Uterus (tissue), 4 donors: ENCODE results near the gene MRPL18. TPM values are rescaled to one million over a fixed set of nuclear protein-coding genes. Genes with fewer than 3 reads are reported as not detected.
"Not testable (repeated sequence)": the region's sequence is repeated elsewhere in the genome, so short reads cannot be mapped to it uniquely, and the experiment has no call there.

Experiments used
- DNase-seq, 2 donors: peaks; one replicate each; pipeline ENCODE4 v3.0.0-alpha.2; 2019 to 2020
- H3K27ac ChIP-seq, 2 donors: fragments of 200-600 bp; sonication (generic); 1 replicate in 1 of 2; 2 replicates in 1 of 2; pipeline ENCODE4 v1.5.1; 2016 to 2018
- H3K27me3 ChIP-seq, 2 donors: fragments of 200-600 bp; sonication (generic); one replicate each; pipeline ENCODE4 v1.5.1; 2018 to 2019; ENCODE audit warnings: control low read depth in 1 of 2
- H3K36me3 ChIP-seq, 2 donors: fragments of 200-600 bp; sonication (generic); one replicate each; pipeline ENCODE4 v1.5.1; 2019; ENCODE audit warnings: control low read depth in 1 of 2
- H3K4me1 ChIP-seq, 2 donors: fragments of 200-600 bp; sonication (generic); one replicate each; pipeline ENCODE4 v1.5.1; 2018 to 2019; ENCODE audit warnings: control low read depth in 1 of 2
- H3K4me3 ChIP-seq, 2 donors: fragments of 200-600 bp; sonication (generic); 1 replicate in 1 of 2; 2 replicates in 1 of 2; pipeline ENCODE4 v1.5.1; 2018 to 2019; ENCODE audit warnings: mild to moderate bottlenecking in 1 of 2
- H3K9me3 ChIP-seq, 2 donors: fragments of 200-600 bp; sonication (generic); one replicate each; pipeline ENCODE4 v1.5.1; 2019; ENCODE audit warnings: control low read depth in 1 of 2
- CTCF ChIP-seq, 4 experiments: fragments of 200-600 bp in 2 of 4; fragments of 450-650 bp in 2 of 4; sonication (generic) in 2 of 4; IDR thresholded peaks; one replicate each; pipeline ENCODE4 v1.5.1; 2016 to 2019; ENCODE audit warnings: antibody characterized with exemption in 4 of 4, mild to moderate bottlenecking in 2 of 4, moderate library complexity in 1 of 4
- POLR2A ChIP-seq, 2 donors: fragments of 450-650 bp; IDR thresholded peaks; one replicate each; pipeline ENCODE4 v1.6.1; 2016; ENCODE audit warnings: antibody characterized with exemption in 2 of 2, mild to moderate bottlenecking in 1 of 2, moderate library complexity in 1 of 2
- intact Hi-C: fragments of 100-400 bp; cut with DNase I; formaldehyde crosslinking; loops from one replicate; pipeline ENCODE4 v1.15.1; 2023; ENCODE audit warnings: low total_unique reads
- total RNA-seq, 4 donors: library from RNA; depleted of rRNA in 3 of 4; stranded (reverse); fragments of >200 nt in 3 of 4; gene quantifications; one replicate each; pipeline versions ENCODE4 v1.1.0 to v1.2.4, GENCODE V29; 2014 to 2023
- donor health status: DM: yes; HTN: yes; CAD: no.

Gene MRPL18
- total RNA-seq, 4 donors from 2014 or later: 23.5 to 66.0 (median 46.8) TPM

GRCh38 chr6:159808647-159809046 lies 18.4 kb downstream of the MRPL18 start:
- Histone ChIP-seq H3K36me3 (no peaks in the 10 kb centered on the region), H3K4me1 (no peaks in the 10 kb centered on the region), H3K27me3 (no peaks in the 10 kb centered on the region), H3K9me3 (no peaks in the 10 kb centered on the region), H3K27ac (no peak overlapping the region), H3K4me3 (no peak overlapping the region)
- TF ChIP-seq CTCF (IDR thresholded peaks at IDR 0.05) (no peak), POLR2A (IDR thresholded peaks at IDR 0.05) (no peak)
- intact Hi-C loops: no loop called here
- DNase-seq: no peak

GRCh38 chr6:159809149-159809548 lies 18.9 kb downstream of the MRPL18 start:
- DNase-seq: no peak
- Histone ChIP-seq H3K27ac (no peak overlapping the region), H3K36me3 (no peaks in the 10 kb centered on the region), H3K9me3 (no peaks in the 10 kb centered on the region), H3K4me1 (no peaks in the 10 kb centered on the region), H3K4me3 (no peak overlapping the region), H3K27me3 (no peaks in the 10 kb centered on the region)
- TF ChIP-seq POLR2A (IDR thresholded peaks at IDR 0.05): no peak
- TF ChIP-seq CTCF (IDR thresholded peaks at IDR 0.05): no peak
- intact Hi-C loops: no loop called here

GRCh38 chr6:159813781-159814180 lies 23.5 kb downstream of the MRPL18 start:
- H3K4me1 ChIP-seq: no peaks in the 10 kb centered on the region
- H3K27me3 ChIP-seq: no peaks in the 10 kb centered on the region
- H3K36me3 ChIP-seq: no peaks in the 10 kb centered on the region
- H3K9me3 ChIP-seq: no peaks in the 10 kb centered on the region
- H3K4me3 ChIP-seq: no peak overlapping the region
- no peak for DNase-seq
- no peak overlapping the region for H3K27ac ChIP-seq
- TF ChIP-seq POLR2A (IDR thresholded peaks at IDR 0.05) (no peak), CTCF (IDR thresholded peaks at IDR 0.05) (no peak)
- intact Hi-C loops: no loop called here

GRCh38 chr6:159815410-159815809 lies 25.1 kb downstream of the MRPL18 start:
- Histone ChIP-seq H3K27ac (no peak overlapping the region), H3K27me3 (no peaks in the 10 kb centered on the region), H3K4me3 (no peak overlapping the region), H3K4me1 (no peaks in the 10 kb centered on the region), H3K36me3 (no peaks in the 10 kb centered on the region), H3K9me3 (no peaks in the 10 kb centered on the region)
- intact Hi-C loops: no loop called here
- no peak for DNase-seq
- TF ChIP-seq CTCF (IDR thresholded peaks at IDR 0.05) (no peak), POLR2A (IDR thresholded peaks at IDR 0.05) (no peak)

GRCh38 chr6:159816775-159817174 lies 26.5 kb downstream of the MRPL18 start:
- H3K27ac ChIP-seq, DNase-seq, intact Hi-C loops, H3K27me3 ChIP-seq, H3K9me3 ChIP-seq, H3K36me3 ChIP-seq, H3K4me1 ChIP-seq, H3K4me3 ChIP-seq: not testable (repeated sequence)
